Measurements from ENCODE around the gene SBSN.

SBSN gene

GRCh38 chr19:35528218-35529038 lies at the start of gene SBSN:
TSS of gene SBSN (minus strand) at chr19:35528311. CDS start at chr19:35528281, 30 bp downstream.
- no peak for DNase-seq

GRCh38 chr19:35571406-35571965 lies 43.4 kb upstream of the SBSN start:
- DNase-seq: no peak

- DNase-seq: no peak
These were observed 41.2 kb upstream of the SBSN start for GRCh38 chr19:35569281-35569781.

- no peak for DNase-seq
These were observed 38.6 kb upstream of the SBSN start for GRCh38 chr19:35566738-35567137.

GRCh38 chr19:35565016-35565856 lies 37.1 kb upstream of the SBSN start:
- DNase-seq: no peak

- no peak for DNase-seq
These were observed 35.2 kb upstream of the SBSN start, which contains the start of gene ATP4A for GRCh38 chr19:35563207-35563829. TSS of gene ATP4A (minus strand) at chr19:35563658. CDS start at chr19:35563629, 29 bp downstream.

GRCh38 chr19:35562776-35563175 lies 34.7 kb upstream of the SBSN start:
- no peak for DNase-seq

GRCh38 chr19:35562336-35562735 lies 34.2 kb upstream of the SBSN start:
- DNase-seq: no peak

GRCh38 chr19:35561436-35561835 lies 33.3 kb upstream of the SBSN start:
- DNase-seq: no peak

GRCh38 chr19:35560677-35561076 lies 32.6 kb upstream of the SBSN start:
- DNase-seq: no peak

- DNase-seq: no peak
These were observed 32.2 kb upstream of the SBSN start for GRCh38 chr19:35560271-35560670.

GRCh38 chr19:35559781-35560180 lies 31.7 kb upstream of the SBSN start:
- DNase-seq: no peak

- no peak for DNase-seq
These were observed 31.2 kb upstream of the SBSN start for GRCh38 chr19:35559281-35559659.

GRCh38 chr19:35558400-35559280 lies 30.5 kb upstream of the SBSN start:
- no peak for DNase-seq

- peak; percentile 55 for DNase-seq
These were observed 29.7 kb upstream of the SBSN start for GRCh38 chr19:35557539-35558399.

GRCh38 chr19:35556846-35557538 lies 28.9 kb upstream of the SBSN start:
- DNase-seq: no peak

- no peak for DNase-seq
These were observed 28.0 kb upstream of the SBSN start for GRCh38 chr19:35556025-35556590.

GRCh38 chr19:35555301-35556005 lies 27.3 kb upstream of the SBSN start:
- DNase-seq: no peak

- DNase-seq: no peak
These were observed 26.0 kb upstream of the SBSN start for GRCh38 chr19:35554076-35554475.

Data from CD4-positive, alpha-beta T cell treated with Interleukin-17A for 1 hour (primary cell).